ENCODE results near the gene ELMO1. TPM values are rescaled to one million over a fixed set of nuclear protein-coding genes. Genes with fewer than 3 reads are reported as not detected.
A peak's percentile ranks its signal among the peaks of the same experiment; 100 is the strongest.

ELMO1 gene
- total and polyA plus RNA-seq, 2 experiments from 2014 or later: 6.5 to 24.9 TPM

DNA sequence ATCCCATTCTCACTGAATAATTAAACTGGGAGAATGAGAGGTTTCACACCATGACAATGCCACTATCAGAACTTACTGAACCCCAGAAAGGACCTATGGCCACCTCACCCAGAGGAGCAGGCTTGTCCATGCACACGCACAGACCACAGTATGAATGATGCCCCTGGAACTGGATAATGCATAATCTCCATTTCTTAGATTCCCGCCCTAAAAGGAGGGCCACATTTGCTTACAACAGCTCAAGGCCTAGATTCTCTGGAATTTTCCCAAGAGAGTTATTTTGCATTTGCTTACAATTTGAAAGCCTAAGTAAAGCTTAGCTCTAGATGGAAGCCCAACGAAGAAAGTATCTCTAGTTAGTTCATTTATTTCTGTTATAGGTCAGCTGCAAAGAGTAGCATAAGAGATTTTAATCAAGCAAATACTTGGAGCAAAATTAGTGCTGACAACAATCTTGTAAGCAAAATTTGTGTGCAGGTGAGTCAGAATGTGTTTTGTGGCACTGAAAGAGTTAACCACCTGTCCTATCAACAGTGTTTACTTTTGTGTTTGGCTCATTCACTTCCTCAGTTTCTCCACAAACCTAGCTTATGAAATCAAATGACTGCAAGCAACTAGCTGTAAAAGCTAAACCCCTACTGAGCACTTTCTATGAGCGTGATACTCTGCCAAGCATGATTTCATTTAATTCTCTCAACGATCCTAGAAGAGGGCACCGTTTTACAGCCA, 32.1 kb downstream of the ELMO1 start:
- no peaks in the 10 kb centered on the region for H4K20me1 ChIP-seq (replicated peaks; ENCODE audit: insufficient read depth)
- H3F3A ChIP-seq (replicated peaks; ENCODE audit: low read depth): no peaks in the 10 kb centered on the region
- DNase-seq (ENCODE audit: low spot score): peak; percentile 23
- H3K36me3 Mint-ChIP-seq (ENCODE audit: low read depth): peaks cover 6% of the 10 kb centered on the region
- H3K27me3 ChIP-seq (ENCODE audit: insufficient read depth): no peaks in the 10 kb centered on the region
- H3K4me2 ChIP-seq: no peak overlapping the region
- H3K27me3 Mint-ChIP-seq (ENCODE audit: insufficient read depth, low read depth, poor library complexity): peaks cover 2% of the 10 kb centered on the region
- H3K27ac Mint-ChIP-seq: no peak overlapping the region
- TF ChIP-seq POLR2AphosphoS5 (IDR thresholded peaks at IDR 0.05; ENCODE audit: low read depth) (no peak), NANOG (IDR thresholded peaks at IDR 0.05; ENCODE audit: borderline replicate concordance) (no peak), EZH2phosphoT487 (IDR thresholded peaks at IDR 0.05; ENCODE audit: unreplicated experiment) (no peak)
- TF ChIP-seq, protein P1, sequence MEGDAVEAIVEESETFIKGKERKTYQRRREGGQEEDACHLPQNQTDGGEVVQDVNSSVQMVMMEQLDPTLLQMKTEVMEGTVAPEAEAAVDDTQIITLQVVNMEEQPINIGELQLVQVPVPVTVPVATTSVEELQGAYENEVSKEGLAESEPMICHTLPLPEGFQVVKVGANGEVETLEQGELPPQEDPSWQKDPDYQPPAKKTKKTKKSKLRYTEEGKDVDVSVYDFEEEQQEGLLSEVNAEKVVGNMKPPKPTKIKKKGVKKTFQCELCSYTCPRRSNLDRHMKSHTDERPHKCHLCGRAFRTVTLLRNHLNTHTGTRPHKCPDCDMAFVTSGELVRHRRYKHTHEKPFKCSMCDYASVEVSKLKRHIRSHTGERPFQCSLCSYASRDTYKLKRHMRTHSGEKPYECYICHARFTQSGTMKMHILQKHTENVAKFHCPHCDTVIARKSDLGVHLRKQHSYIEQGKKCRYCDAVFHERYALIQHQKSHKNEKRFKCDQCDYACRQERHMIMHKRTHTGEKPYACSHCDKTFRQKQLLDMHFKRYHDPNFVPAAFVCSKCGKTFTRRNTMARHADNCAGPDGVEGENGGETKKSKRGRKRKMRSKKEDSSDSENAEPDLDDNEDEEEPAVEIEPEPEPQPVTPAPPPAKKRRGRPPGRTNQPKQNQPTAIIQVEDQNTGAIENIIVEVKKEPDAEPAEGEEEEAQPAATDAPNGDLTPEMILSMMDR (conservative IDR thresholded peaks at IDR 0.05; ENCODE audit: low read depth in 2 of 2): no peak
- H3K27ac ChIP-seq (ENCODE audit: low read depth): no peak overlapping the region
- peaks cover 6% of the 10 kb centered on the region for H3K9me3 Mint-ChIP-seq
- no peak overlapping the region for H2AFZ ChIP-seq
- no peaks in the 10 kb centered on the region for H3K9me2 ChIP-seq (ENCODE audit: insufficient read depth)
- no peak overlapping the region for H3K4me3 Mint-ChIP-seq
- H3K4me1 Mint-ChIP-seq: peaks cover 11% of the 10 kb centered on the region
- no peak overlapping the region for H3K4me3 ChIP-seq
- H3K79me2 ChIP-seq (replicated peaks; ENCODE audit: insufficient read depth): no peaks in the 10 kb centered on the region
- no peak for ATAC-seq
- H3K4me1 ChIP-seq (ENCODE audit: insufficient read depth): 0 out of 2 replicates have a peak, but pooled peaks cover 6% of the 10 kb centered on the region
- H3K36me3 ChIP-seq (ENCODE audit: insufficient read depth): no peaks in the 10 kb centered on the region

GRCh38 chr7:37415629-37416028, 33.0 kb downstream of the ELMO1 start:
- no peak for ATAC-seq
- Mint-ChIP-seq H3K9me3 (peaks cover 6% of the 10 kb centered on the region), H3K27me3 (ENCODE audit: insufficient read depth, low read depth, poor library complexity) (peaks cover 2% of the 10 kb centered on the region)

More at GRCh38 chr7:37415629-37416028, 33.0 kb downstream of the ELMO1 start:
- H3K4me1 Mint-ChIP-seq: peaks cover 14% of the 10 kb centered on the region
- Histone ChIP-seq H3K27ac (ENCODE audit: low read depth) (no peak overlapping the region), H3K4me3 (no peak overlapping the region), H3F3A (replicated peaks; ENCODE audit: low read depth) (no peaks in the 10 kb centered on the region), H3K4me2 (no peak overlapping the region), H3K36me3 (ENCODE audit: insufficient read depth) (no peaks in the 10 kb centered on the region), H3K4me1 (ENCODE audit: insufficient read depth) (peaks cover 9% of the 10 kb centered on the region; the same call in 1 of the 2 replicates), H3K9me2 (ENCODE audit: insufficient read depth) (no peaks in the 10 kb centered on the region), H3K79me2 (replicated peaks; ENCODE audit: insufficient read depth) (no peaks in the 10 kb centered on the region), H4K20me1 (replicated peaks; ENCODE audit: insufficient read depth) (no peaks in the 10 kb centered on the region), H2AFZ (no peak overlapping the region), H3K27me3 (ENCODE audit: insufficient read depth) (no peaks in the 10 kb centered on the region)
- H3K4me3 Mint-ChIP-seq: no peak overlapping the region
- H3K27ac Mint-ChIP-seq: no peak overlapping the region
- H3K36me3 Mint-ChIP-seq (ENCODE audit: low read depth): peaks cover 6% of the 10 kb centered on the region
- TF ChIP-seq ZNF114 (CRISPR knock-in tag; IDR thresholded peaks at IDR 0.05) (no peak), STAT1 (IDR thresholded peaks at IDR 0.05; ENCODE audit: unreplicated experiment) (no peak), POLR2AphosphoS5 (IDR thresholded peaks at IDR 0.05; ENCODE audit: low read depth) (no peak), EZH2phosphoT487 (IDR thresholded peaks at IDR 0.05; ENCODE audit: unreplicated experiment) (no peak), REST (IDR thresholded peaks at IDR 0.05; ENCODE audit: unreplicated experiment) (no peak), EZH2 (IDR thresholded peaks at IDR 0.05; ENCODE audit: low read depth, unreplicated experiment) (no peak), JUNB (IDR thresholded peaks at IDR 0.05; ENCODE audit: unreplicated experiment) (no peak), ZNF331 (CRISPR knock-in tag; IDR thresholded peaks at IDR 0.05; ENCODE audit: low read depth) (no peak), ETS1 (IDR thresholded peaks at IDR 0.05) (no peak), CREB1 (CRISPR knock-in tag; IDR thresholded peaks at IDR 0.05; ENCODE audit: low read depth) (no peak)
- TF ChIP-seq, protein P1 (conservative IDR thresholded peaks at IDR 0.05; ENCODE audit: low read depth in 2 of 2): no peak
- no peak for DNase-seq (ENCODE audit: low spot score)

Data from GM23338 (cell line).